Measurements from ENCODE around the gene HRH2. TPM values are rescaled to one million over a fixed set of nuclear protein-coding genes. Genes with fewer than 3 reads are reported as not detected.

HRH2 gene
- total and polyA plus RNA-seq, 2 donors (not counting 1 experiment from before 2014, with no cell fraction given): 0.03 TPM; not detected in 1

- TF ChIP-seq EZH2 (IDR thresholded peaks at IDR 0.05; ENCODE audit: low read length, missing control alignments): no peak
- no peak for TF ChIP-seq CTCF (conservative IDR thresholded peaks at IDR 0.05 in 1 of 2, IDR thresholded peaks at IDR 0.05 in 1 of 2; ENCODE audit: low read depth in 1 of 2, low read length in 2 of 2)
- Histone ChIP-seq H3K79me2 (ENCODE audit: control insufficient read depth, insufficient read depth, low read length) (no peaks in the 10 kb centered on the region), H3K36me3 (ENCODE audit: control insufficient read depth, insufficient read depth, low read length) (no peaks in the 10 kb centered on the region), H3K9me3 (ENCODE audit: control insufficient read depth, insufficient read depth, low read depth, low read length) (no peaks in the 10 kb centered on the region), H3K27ac (ENCODE audit: insufficient read depth, low read length) (no peak overlapping the region), H3K9ac (ENCODE audit: insufficient read depth, low read length) (no peak overlapping the region), H3K4me1 (ENCODE audit: control insufficient read depth, extremely low read depth, insufficient read depth, low read length) (no peaks in the 10 kb centered on the region), H3K4me2 (ENCODE audit: extremely low read depth, insufficient read depth, low read length) (no peak overlapping the region), H2AFZ (ENCODE audit: low read length) (no peak overlapping the region), H3K27me3 (ENCODE audit: control insufficient read depth, insufficient read depth, low read length) (no peaks in the 10 kb centered on the region), H3K4me3 (replicated peaks in 1 of 4; ENCODE audit: control extremely low read depth in 1 of 4, insufficient read depth in 1 of 4, low read depth in 3 of 4, low read length in 4 of 4) (no peak overlapping the region), H4K20me1 (ENCODE audit: control insufficient read depth, extremely low read depth, insufficient read depth, low read length) (no peaks in the 10 kb centered on the region)
- DNase-seq (ENCODE audit: low read depth in 2 of 2): no peak
Observed at GRCh38 chr5:175654807-175655206, 3.1 kb upstream of the HRH2 start.

GRCh38 chr5:175655411-175655810, 2.5 kb upstream of the HRH2 start:
- H3K27me3 ChIP-seq (ENCODE audit: control insufficient read depth, insufficient read depth, low read length): no peaks in the 10 kb centered on the region
- no peaks in the 10 kb centered on the region for H3K9me3 ChIP-seq (ENCODE audit: control insufficient read depth, insufficient read depth, low read depth, low read length)
- no peaks in the 10 kb centered on the region for H3K4me1 ChIP-seq (ENCODE audit: control insufficient read depth, extremely low read depth, insufficient read depth, low read length)
- H3K9ac ChIP-seq (ENCODE audit: insufficient read depth, low read length): no peak overlapping the region
- no peaks in the 10 kb centered on the region for H3K79me2 ChIP-seq (ENCODE audit: control insufficient read depth, insufficient read depth, low read length)
- H3K27ac ChIP-seq (ENCODE audit: insufficient read depth, low read length): no peak overlapping the region
- H2AFZ ChIP-seq (ENCODE audit: low read length): no peak overlapping the region
- no peak overlapping the region for H3K4me2 ChIP-seq (ENCODE audit: extremely low read depth, insufficient read depth, low read length)
- H3K4me3 ChIP-seq (replicated peaks in 1 of 4; ENCODE audit: control extremely low read depth in 1 of 4, insufficient read depth in 1 of 4, low read depth in 3 of 4, low read length in 4 of 4): no peak overlapping the region
- no peaks in the 10 kb centered on the region for H4K20me1 ChIP-seq (ENCODE audit: control insufficient read depth, extremely low read depth, insufficient read depth, low read length)
- no peak for DNase-seq (ENCODE audit: low read depth in 2 of 2)
- no peaks in the 10 kb centered on the region for H3K36me3 ChIP-seq (ENCODE audit: control insufficient read depth, insufficient read depth, low read length)
- TF ChIP-seq CTCF (conservative IDR thresholded peaks at IDR 0.05 in 1 of 2, IDR thresholded peaks at IDR 0.05 in 1 of 2; ENCODE audit: low read depth in 1 of 2, low read length in 2 of 2) (no peak), EZH2 (IDR thresholded peaks at IDR 0.05; ENCODE audit: low read length, missing control alignments) (no peak)

GRCh38 chr5:175656966-175657365, 905 bp upstream of the HRH2 start:
- Histone ChIP-seq H3K4me3 (replicated peaks in 1 of 4; ENCODE audit: control extremely low read depth in 1 of 4, insufficient read depth in 1 of 4, low read depth in 3 of 4, low read length in 4 of 4) (no peak overlapping the region), H3K4me2 (ENCODE audit: extremely low read depth, insufficient read depth, low read length) (no peak overlapping the region)
- no peak for TF ChIP-seq EZH2 (IDR thresholded peaks at IDR 0.05; ENCODE audit: low read length, missing control alignments)
- no peak for TF ChIP-seq CTCF (conservative IDR thresholded peaks at IDR 0.05 in 1 of 2, IDR thresholded peaks at IDR 0.05 in 1 of 2; ENCODE audit: low read depth in 1 of 2, low read length in 2 of 2)

More at GRCh38 chr5:175656966-175657365, 905 bp upstream of the HRH2 start:
- Histone ChIP-seq H3K27ac (ENCODE audit: insufficient read depth, low read length) (no peak overlapping the region), H3K79me2 (ENCODE audit: control insufficient read depth, insufficient read depth, low read length) (no peaks in the 10 kb centered on the region), H3K4me1 (ENCODE audit: control insufficient read depth, extremely low read depth, insufficient read depth, low read length) (no peaks in the 10 kb centered on the region), H3K27me3 (ENCODE audit: control insufficient read depth, insufficient read depth, low read length) (no peaks in the 10 kb centered on the region), H2AFZ (ENCODE audit: low read length) (no peak overlapping the region), H4K20me1 (ENCODE audit: control insufficient read depth, extremely low read depth, insufficient read depth, low read length) (no peaks in the 10 kb centered on the region), H3K36me3 (ENCODE audit: control insufficient read depth, insufficient read depth, low read length) (no peaks in the 10 kb centered on the region), H3K9ac (ENCODE audit: insufficient read depth, low read length) (no peak overlapping the region), H3K9me3 (ENCODE audit: control insufficient read depth, insufficient read depth, low read depth, low read length) (no peaks in the 10 kb centered on the region)
- DNase-seq (ENCODE audit: low read depth in 2 of 2): no peak

Measured in fibroblast of lung (primary cell).